8988T (cell line): ENCODE data around the gene KNG1.
A peak's percentile ranks its signal among the peaks of the same experiment; 100 is the strongest.

Source experiments
- DNase-seq: peaks from one replicate; pipeline ENCODE4 v3.0.0; 2011

KNG1 gene

GRCh38 chr3:186713499-186713898 lies 3.7 kb upstream of the KNG1 start:
- DNase-seq: no peak

- DNase-seq: no peak
These were observed 3.0 kb downstream of the KNG1 start for GRCh38 chr3:186719945-186720739.

DNA sequence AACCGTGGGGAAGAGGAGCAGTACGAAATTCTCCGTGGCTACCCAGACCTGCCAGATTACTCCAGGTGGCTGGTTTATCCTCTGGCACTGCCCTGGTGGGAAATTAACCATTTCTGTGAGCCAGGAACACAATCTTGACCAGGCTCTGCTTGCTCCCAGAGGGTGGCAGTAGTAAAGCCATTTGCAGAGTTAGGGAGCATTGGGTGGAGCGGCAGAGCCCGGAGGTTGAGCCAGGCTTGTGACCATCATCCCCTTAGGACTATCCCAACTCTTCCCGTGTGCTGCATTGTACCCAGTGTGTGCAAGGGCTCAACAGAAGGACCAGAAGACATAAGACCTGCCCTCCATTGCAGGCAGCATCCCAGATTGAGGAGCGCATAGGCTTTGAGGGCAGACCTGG lies 5.3 kb downstream of the KNG1 start:
- peak; percentile 65 for DNase-seq

DNA sequence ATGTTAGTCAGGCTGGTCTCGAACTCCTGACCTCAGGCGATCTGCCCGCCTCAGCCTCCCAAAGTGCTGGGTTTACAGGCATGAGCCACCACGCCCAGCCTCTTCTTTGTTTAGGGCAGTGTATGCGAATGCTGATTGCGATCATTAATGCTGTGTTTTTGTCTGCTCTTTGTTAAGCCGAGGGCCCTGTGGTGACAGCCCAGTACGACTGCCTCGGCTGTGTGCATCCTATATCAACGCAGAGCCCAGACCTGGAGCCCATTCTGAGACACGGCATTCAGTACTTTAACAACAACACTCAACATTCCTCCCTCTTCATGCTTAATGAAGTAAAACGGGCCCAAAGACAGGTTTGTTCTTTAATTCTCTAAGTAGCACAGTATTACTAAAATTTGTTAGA lies 7.8 kb downstream of the KNG1 start:
- no peak for DNase-seq

- no peak for DNase-seq
These were observed 15.1 kb downstream of the KNG1 start for GRCh38 chr3:186732169-186732766.

GRCh38 chr3:186742618-186743380 lies 25.6 kb downstream of the KNG1 start:
- DNase-seq: no peak

GRCh38 chr3:186743666-186744065 lies 26.5 kb downstream of the KNG1 start:
- DNase-seq: no peak

DNA sequence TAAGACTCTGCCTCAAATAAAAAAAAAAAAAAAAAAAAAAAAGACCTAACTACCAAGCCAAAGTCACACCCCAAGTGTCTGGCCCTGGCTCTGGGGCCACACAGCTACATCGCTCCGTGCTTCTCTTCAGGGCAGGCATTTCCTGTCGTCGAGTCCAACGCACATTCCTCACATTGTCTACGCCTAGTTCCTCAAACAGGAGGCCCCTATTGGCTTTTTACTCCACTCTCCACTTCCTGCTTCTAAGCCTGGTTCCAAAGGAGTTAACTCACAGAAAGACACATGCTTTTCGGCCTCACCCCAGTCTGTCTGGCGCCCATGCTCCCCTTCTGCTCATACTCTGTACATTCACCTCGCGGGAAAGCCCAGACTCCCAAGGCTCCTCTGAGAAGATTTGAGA lies 28.8 kb downstream of the KNG1 start:
- DNase-seq: peak; percentile 50

- DNase-seq: no peak
These were observed 33.2 kb downstream of the KNG1 start for GRCh38 chr3:186750316-186750715.

DNA sequence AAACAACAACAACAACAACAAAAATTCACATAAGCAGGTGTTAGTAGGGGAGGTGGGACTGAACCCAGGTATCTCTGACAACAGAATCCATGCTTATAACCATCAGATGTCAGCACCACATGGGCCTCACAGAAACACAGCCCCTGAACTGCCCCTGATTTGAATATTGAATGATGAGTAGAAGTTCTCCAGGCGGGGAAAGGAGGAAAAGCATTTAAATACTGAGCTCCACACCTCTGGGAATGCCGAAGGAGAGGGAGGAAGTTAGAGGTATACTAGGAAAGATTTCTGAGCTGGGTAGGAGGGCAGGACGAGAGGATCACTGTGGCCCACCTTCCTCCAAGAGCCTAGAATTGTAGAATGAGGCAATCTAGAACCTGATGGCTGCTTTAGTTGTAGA lies 34.3 kb downstream of the KNG1 start:
- DNase-seq: no peak

DNA sequence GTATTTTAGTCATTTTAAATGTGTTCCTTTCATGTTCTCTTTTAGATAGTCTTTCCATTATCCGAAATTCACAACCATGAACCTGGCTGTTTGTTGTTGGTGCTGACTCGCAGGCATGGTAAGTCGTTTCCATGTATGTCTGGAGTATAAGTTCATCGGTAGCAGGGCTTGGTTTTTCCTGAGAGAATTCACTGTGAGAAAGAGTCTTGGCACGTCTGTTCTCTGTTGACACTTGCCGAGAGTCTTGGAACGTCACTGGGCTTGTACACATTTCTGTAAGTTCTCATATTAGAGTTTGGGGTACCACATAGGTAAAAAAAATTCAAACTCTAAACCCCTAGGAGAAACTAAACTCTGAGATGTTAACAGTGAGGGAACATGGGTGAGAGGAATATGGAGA lies 36.8 kb downstream of the KNG1 start:
- DNase-seq: no peak

DNA sequence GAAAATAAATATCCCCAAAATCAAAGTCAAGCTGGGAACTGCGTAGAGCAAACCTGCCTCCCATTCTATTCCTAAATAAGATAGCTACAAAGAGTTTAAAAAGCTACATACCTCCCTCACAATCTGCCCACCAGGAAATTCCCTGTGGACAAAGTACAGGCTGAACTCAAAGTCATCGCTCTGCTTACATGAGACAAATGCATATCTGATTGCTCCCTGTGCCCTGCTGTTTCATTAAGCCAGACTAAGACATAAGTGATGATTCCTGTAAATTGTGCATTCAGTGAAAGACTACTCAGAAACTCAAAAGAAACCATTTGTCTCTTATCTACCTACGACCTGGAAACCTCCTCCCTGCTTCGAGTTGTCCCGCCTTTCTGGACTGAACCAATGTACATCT lies 37.7 kb downstream of the KNG1 start:
- DNase-seq: no peak

- DNase-seq: no peak
These were observed 40.1 kb downstream of the KNG1 start for GRCh38 chr3:186757214-186757613.

DNA sequence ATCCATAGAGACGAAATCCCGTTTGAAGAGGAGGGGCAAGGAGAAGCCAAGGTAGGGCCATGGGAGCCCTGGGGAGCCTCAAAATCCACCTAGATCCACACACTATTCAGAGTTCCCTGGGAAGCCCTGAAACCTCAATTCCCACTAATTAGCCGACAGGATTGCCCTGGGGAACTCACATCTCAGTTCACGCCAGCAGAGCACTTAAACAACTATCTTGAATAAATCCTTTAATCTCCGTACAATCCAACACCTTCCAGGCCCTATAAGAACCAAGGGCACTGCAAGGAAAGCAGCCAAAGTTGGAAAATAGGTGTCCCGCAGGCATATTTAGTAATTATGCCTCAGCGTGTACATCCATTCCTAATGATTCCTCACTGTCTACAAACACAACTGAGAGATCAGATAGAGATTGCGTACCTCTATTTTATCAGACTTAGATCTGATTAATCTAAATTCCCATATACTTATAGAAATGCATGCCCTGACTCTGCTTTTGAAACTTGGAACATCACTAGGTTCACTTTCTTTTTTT lies 40.6 kb downstream of the KNG1 start:
- DNase-seq: no peak

GRCh38 chr3:186759231-186759930 lies 42.2 kb downstream of the KNG1 start:
- no peak for DNase-seq

- DNase-seq: no peak
These were observed 43.1 kb downstream of the KNG1 start for GRCh38 chr3:186760141-186760833.

DNA sequence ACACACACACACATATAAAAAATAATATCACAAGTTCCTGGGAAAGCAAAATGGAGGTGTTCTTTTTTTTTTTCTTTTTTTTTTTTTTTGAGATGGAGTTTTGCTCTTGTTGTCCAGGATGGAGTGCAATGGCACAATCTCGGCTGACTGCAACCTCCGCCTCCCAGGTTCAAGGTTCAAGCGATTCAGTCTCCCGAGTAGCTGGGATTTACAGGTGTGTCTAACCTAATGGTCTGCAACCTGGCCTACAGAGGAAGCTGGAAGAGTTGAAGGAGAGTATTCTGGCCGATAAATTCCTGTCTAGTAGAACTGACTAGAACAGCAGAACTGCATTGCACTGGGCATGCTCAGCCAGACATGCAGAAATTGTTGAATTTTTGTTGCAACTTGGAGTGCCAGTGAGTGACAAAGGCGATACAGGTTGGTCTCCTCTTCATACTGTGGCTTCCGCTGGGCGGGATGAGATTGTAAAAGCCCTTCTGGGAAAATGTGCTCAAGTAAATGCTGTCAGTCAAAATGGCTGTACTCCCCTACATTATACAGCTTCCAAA lies 43.8 kb downstream of the KNG1 start:
- DNase-seq: no peak

DNA sequence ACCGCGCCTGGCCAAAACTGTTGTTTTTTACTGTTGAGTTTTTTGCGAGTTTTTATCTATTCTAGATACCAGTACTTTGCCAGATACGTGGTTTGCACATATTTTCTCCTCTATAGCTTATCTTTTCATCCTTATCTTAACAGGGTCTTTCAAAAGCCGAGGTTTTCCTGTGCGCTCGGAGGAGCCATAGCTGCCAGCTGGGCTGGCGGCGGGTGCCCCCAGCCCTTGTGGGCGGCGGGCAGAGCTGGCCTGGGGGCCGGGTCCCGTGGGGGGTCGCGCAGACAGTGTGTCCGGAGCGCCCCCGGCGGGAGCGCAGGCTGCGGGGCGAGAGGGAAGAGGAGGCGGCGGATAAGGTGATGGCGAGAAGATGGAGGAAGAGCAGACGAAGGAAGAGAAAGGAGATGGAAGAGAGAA lies 55.1 kb downstream of the KNG1 start:
- DNase-seq: no peak

DNA sequence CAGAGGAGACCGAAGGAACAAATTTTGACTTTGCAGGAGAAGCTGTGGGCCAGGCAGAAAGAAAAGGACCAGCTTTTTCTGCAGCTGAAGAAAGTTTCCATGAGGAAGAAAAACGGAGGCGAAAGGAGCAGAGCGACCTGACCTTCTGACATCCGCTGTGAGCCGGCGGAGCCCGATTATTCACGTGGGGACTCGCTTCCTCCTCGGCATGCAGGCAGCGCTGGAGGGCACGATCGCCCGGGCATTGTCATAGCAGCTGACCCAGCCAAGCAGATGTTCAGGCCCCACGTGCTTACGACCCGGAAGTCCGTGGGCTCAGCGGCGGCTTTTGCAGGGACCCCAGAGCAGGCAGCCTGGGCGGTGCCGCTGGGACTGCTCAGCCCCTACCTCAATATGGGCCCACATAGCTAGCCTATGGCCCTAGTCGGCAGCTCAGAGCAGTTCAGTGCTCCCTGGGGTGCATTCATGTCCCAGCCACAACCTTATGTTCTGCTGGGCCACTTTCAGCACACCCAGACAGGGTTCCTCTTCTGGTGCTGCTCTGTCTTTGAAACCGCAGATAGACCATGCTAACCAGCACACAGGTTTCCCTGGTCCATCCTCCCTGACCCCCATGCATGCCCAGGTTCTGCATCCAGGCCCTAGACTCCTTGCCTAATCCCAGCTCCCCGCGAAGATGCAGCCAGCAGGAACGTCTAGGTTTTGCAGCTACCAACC lies 55.7 kb downstream of the KNG1 start:
- DNase-seq: no peak

GRCh38 chr3:186775999-186776398 lies 58.8 kb downstream of the KNG1 start:
- no peak for DNase-seq

GRCh38 chr3:186779204-186779603 lies 62.0 kb downstream of the KNG1 start:
- DNase-seq: no peak
